ENCODE measurements around the gene SF3B4. TPM values are rescaled to one million over a fixed set of nuclear protein-coding genes. Genes with fewer than 3 reads are reported as not detected.

SF3B4 gene
- total RNA-seq, 2 donors from 2014 or later: 85.8 to 93.8 TPM

- Histone ChIP-seq H3K9ac (ENCODE audit: extremely low read depth, low read length, poor library complexity, severe bottlenecking) (no peak overlapping the region), H3K9me3 (ENCODE audit: control insufficient read depth, low read length) (no peaks in the 10 kb centered on the region), H3K27ac (ENCODE audit: low read depth, low read length) (no peak overlapping the region), H3K36me3 (ENCODE audit: control insufficient read depth, insufficient read depth, low read length) (peaks cover 82% of the 10 kb centered on the region), H3K4me3 (ENCODE audit: low read length) (no peak overlapping the region), H3K4me1 (ENCODE audit: control insufficient read depth, insufficient read depth, low read length) (no peaks in the 10 kb centered on the region), H3K27me3 (ENCODE audit: control insufficient read depth, insufficient read depth, low read length, poor library complexity, severe bottlenecking) (no peaks in the 10 kb centered on the region)
- no peak overlapping the region for H3K4me3 Mint-ChIP-seq
- no peaks in the 10 kb centered on the region for H3K9me3 Mint-ChIP-seq
- no peak for DNase-seq
- no peak overlapping the region for H3K27ac Mint-ChIP-seq
- H3K36me3 Mint-ChIP-seq (ENCODE audit: low read depth): peaks cover 59% of the 10 kb centered on the region
- TF ChIP-seq CTCF (conservative IDR thresholded peaks at IDR 0.05): no peak
- WGBS, 2 experiments (ENCODE audit: insufficient coverage in 1 of 2, insufficient read length in 1 of 2): 87 to 100% methylated on average over 2 of the region's 2 CpGs
- no peaks in the 10 kb centered on the region for H3K27me3 Mint-ChIP-seq (ENCODE audit: insufficient read depth)
- H3K4me1 Mint-ChIP-seq: no peaks in the 10 kb centered on the region
Measured at GRCh38 chr1:149972547-149972946, 44.9 kb upstream of the SF3B4 start.

GRCh38 chr1:149967646-149968045 is 40.0 kb upstream of the SF3B4 start:
- no peaks in the 10 kb centered on the region for H3K9me3 Mint-ChIP-seq

GRCh38 chr1:149967041-149967440 is 39.4 kb upstream of the SF3B4 start:
- H3K27ac Mint-ChIP-seq: peak overlapping the region; percentile 12
- H3K4me3 Mint-ChIP-seq: no peak overlapping the region

More at GRCh38 chr1:149967646-149968045, 40.0 kb upstream of the SF3B4 start:
- Histone ChIP-seq H3K4me1 (ENCODE audit: control insufficient read depth, insufficient read depth, low read length) (no peaks in the 10 kb centered on the region), H3K4me3 (ENCODE audit: low read length) (no peak overlapping the region), H3K9me3 (ENCODE audit: control insufficient read depth, low read length) (no peaks in the 10 kb centered on the region), H3K27ac (ENCODE audit: low read depth, low read length) (no peak overlapping the region), H3K9ac (ENCODE audit: extremely low read depth, low read length, poor library complexity, severe bottlenecking) (no peak overlapping the region), H3K36me3 (ENCODE audit: control insufficient read depth, insufficient read depth, low read length) (peaks cover 72% of the 10 kb centered on the region), H3K27me3 (ENCODE audit: control insufficient read depth, insufficient read depth, low read length, poor library complexity, severe bottlenecking) (no peaks in the 10 kb centered on the region)
- DNase-seq: no peak
- peaks cover 60% of the 10 kb centered on the region for H3K36me3 Mint-ChIP-seq (ENCODE audit: low read depth)
- no peaks in the 10 kb centered on the region for H3K27me3 Mint-ChIP-seq (ENCODE audit: insufficient read depth)
- no peak overlapping the region for H3K4me3 Mint-ChIP-seq
- no peaks in the 10 kb centered on the region for H3K4me1 Mint-ChIP-seq
- H3K27ac Mint-ChIP-seq: peak overlapping the region; percentile 12
- no peak for TF ChIP-seq CTCF (conservative IDR thresholded peaks at IDR 0.05)

More at GRCh38 chr1:149967041-149967440, 39.4 kb upstream of the SF3B4 start:
- TF ChIP-seq CTCF (conservative IDR thresholded peaks at IDR 0.05): peak; percentile 44
- Histone ChIP-seq H3K4me1 (ENCODE audit: control insufficient read depth, insufficient read depth, low read length) (no peaks in the 10 kb centered on the region), H3K9me3 (ENCODE audit: control insufficient read depth, low read length) (no peaks in the 10 kb centered on the region), H3K27me3 (ENCODE audit: control insufficient read depth, insufficient read depth, low read length, poor library complexity, severe bottlenecking) (no peaks in the 10 kb centered on the region), H3K36me3 (ENCODE audit: control insufficient read depth, insufficient read depth, low read length) (peaks cover 71% of the 10 kb centered on the region), H3K9ac (ENCODE audit: extremely low read depth, low read length, poor library complexity, severe bottlenecking) (no peak overlapping the region), H3K4me3 (ENCODE audit: low read length) (no peak overlapping the region), H3K27ac (ENCODE audit: low read depth, low read length) (no peak overlapping the region)
- Mint-ChIP-seq H3K36me3 (ENCODE audit: low read depth) (peaks cover 56% of the 10 kb centered on the region), H3K9me3 (no peaks in the 10 kb centered on the region), H3K4me1 (no peaks in the 10 kb centered on the region), H3K27me3 (ENCODE audit: insufficient read depth) (no peaks in the 10 kb centered on the region)
- DNase-seq: no peak
- whole genome bisulfite sequencing, 2 experiments (ENCODE audit: insufficient coverage in 1 of 2, insufficient read length in 1 of 2): 94% methylated on average over 3 of the region's 3 CpGs; no CpG with 5 or more reads in 1 of the 2 experiments

Measured in endodermal cell (in vitro differentiated cells).